ENCODE results near the gene NEIL1. TPM values are rescaled to one million over a fixed set of nuclear protein-coding genes. Genes with fewer than 3 reads are reported as not detected.

Gene NEIL1
- total and polyA plus RNA-seq, 2 donors (not counting 3 experiments of a cell fraction or from before 2014, with no cell fraction given) = 29.5 TPM

DNA sequence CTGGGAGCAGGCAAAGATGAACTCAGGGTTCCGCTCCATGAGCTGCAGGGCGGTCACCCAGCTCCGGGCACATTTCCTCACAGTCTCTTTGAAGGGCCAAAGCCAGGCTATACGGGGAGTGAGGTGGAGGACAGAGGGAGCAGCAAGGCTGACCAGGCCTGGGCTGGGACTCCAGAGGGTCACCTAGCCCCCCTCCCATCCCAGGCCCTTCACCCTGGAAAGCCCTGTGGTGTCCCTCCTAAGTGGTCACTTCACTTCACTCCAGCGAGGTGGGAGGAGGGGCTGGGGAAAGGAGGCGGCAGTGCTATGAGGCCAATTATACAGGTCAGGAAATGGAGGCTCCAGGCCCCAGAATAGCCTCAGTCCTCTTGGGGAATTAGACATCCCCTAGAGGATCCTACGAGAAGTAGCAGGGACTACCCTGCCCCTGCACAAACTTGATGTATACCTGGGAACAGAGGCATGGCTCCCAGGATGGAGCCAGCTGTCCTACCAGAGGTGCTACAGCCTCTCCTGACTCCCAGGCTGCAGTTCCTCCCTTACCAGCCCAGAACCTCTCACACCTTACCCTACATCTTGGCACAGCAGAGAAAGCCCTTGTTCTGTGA is 15.9 kb downstream of the NEIL1 start:
- no peaks in the 10 kb centered on the region for H4K20me1 ChIP-seq (replicated peaks; ENCODE audit: control insufficient read depth, extremely low read depth, insufficient read depth, low read length)
- H2AFZ ChIP-seq (ENCODE audit: low read depth, low read length) = no peak overlapping the region
- dilution Hi-C loops (cut with MboI; ENCODE audit: extremely low pct_ligation_motif_present, low sequenced_read_pairs) (no loop called here), intact Hi-C loops (cut with micrococcal nuclease) (loop anchor here (10.0 kb wide), 1 partner anchor 442 kb away; no protein-coding TSS in a partner anchor)
- H3K27ac ChIP-seq (ENCODE audit: insufficient read depth, low read depth, low read length) = no peak overlapping the region
- CTCF ChIA-PET = no interaction called here
- TF ChIP-seq FOS (IDR thresholded peaks at IDR 0.05; ENCODE audit: borderline replicate concordance, insufficient read depth, low read length) (no peak), EZH2 (IDR thresholded peaks at IDR 0.05; ENCODE audit: borderline replicate concordance, low read depth, low read length, severe bottlenecking) (no peak), GATA2 (IDR thresholded peaks at IDR 0.05; ENCODE audit: insufficient read depth, insufficient read length, low read depth, low read length) (no peak), POLR2A (IDR thresholded peaks at IDR 0.05; ENCODE audit: low read depth, low read length) (no peak), POLR2AphosphoS5 (IDR thresholded peaks at IDR 0.05; ENCODE audit: insufficient read depth, low read depth, low read length) (no peak), JUN (IDR thresholded peaks at IDR 0.05; ENCODE audit: borderline replicate concordance, insufficient read depth, insufficient read length, low read depth) (no peak), MYC (IDR thresholded peaks at IDR 0.05; ENCODE audit: low read depth, low read length) (no peak)
- TF ChIP-seq, protein P1, sequence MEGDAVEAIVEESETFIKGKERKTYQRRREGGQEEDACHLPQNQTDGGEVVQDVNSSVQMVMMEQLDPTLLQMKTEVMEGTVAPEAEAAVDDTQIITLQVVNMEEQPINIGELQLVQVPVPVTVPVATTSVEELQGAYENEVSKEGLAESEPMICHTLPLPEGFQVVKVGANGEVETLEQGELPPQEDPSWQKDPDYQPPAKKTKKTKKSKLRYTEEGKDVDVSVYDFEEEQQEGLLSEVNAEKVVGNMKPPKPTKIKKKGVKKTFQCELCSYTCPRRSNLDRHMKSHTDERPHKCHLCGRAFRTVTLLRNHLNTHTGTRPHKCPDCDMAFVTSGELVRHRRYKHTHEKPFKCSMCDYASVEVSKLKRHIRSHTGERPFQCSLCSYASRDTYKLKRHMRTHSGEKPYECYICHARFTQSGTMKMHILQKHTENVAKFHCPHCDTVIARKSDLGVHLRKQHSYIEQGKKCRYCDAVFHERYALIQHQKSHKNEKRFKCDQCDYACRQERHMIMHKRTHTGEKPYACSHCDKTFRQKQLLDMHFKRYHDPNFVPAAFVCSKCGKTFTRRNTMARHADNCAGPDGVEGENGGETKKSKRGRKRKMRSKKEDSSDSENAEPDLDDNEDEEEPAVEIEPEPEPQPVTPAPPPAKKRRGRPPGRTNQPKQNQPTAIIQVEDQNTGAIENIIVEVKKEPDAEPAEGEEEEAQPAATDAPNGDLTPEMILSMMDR (IDR thresholded peaks at IDR 0.05; ENCODE audit: extremely low read depth in 1 of 2, insufficient read depth in 1 of 2, low read depth in 1 of 2, low read length in 2 of 2) = no peak
- TF ChIP-seq, protein P2, sequence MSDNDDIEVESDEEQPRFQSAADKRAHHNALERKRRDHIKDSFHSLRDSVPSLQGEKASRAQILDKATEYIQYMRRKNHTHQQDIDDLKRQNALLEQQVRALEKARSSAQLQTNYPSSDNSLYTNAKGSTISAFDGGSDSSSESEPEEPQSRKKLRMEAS (IDR thresholded peaks at IDR 0.05; ENCODE audit: insufficient read depth, insufficient read length) = no peak
- no peak overlapping the region for H3K4me2 ChIP-seq (ENCODE audit: insufficient read depth, low read length)
- no peak overlapping the region for H3K4me3 ChIP-seq (replicated peaks in 1 of 3; ENCODE audit: insufficient read depth in 1 of 3, low read depth in 1 of 3, low read length in 3 of 3)
- H3K36me3 ChIP-seq (ENCODE audit: control insufficient read depth in 2 of 2, extremely low read depth in 1 of 2, insufficient read depth in 2 of 2, low read length in 2 of 2) = peaks cover 0 to 57% of the 10 kb centered on the region in 2 experiments
- no peak for DNase-seq (ENCODE audit: low read depth, low spot score)
- no peak overlapping the region for H3K9ac ChIP-seq (replicated peaks; ENCODE audit: extremely low read depth, insufficient read depth, low read length)
- POLR2A ChIA-PET = interaction anchor here (0.7 kb wide), 1 partner anchor 277 kb away, joined by 3 read pairs; the partner anchor contains the start of gene IMP3
- FAIRE-seq = peak; percentile 42
- no TSS peak for BruUV-seq (replicated peaks)
- H3K9me3 ChIP-seq (replicated peaks; ENCODE audit: control insufficient read depth, insufficient read depth, low read length) = no peaks in the 10 kb centered on the region
- H3K79me2 ChIP-seq (ENCODE audit: control insufficient read depth, insufficient read depth, low read length) = peaks cover 5% of the 10 kb centered on the region
- no peaks in the 10 kb centered on the region for H3K9me1 ChIP-seq (replicated peaks; ENCODE audit: control insufficient read depth, extremely low read depth, insufficient read depth, low read length)
- no peaks in the 10 kb centered on the region for H3K27me3 ChIP-seq (ENCODE audit: control insufficient read depth in 2 of 2, insufficient read depth in 2 of 2, low read length in 2 of 2)
- peaks cover 6% of the 10 kb centered on the region for H3K4me1 ChIP-seq (ENCODE audit: control insufficient read depth, extremely low read depth, insufficient read depth, low read length)

Data from endothelial cell of umbilical vein (primary cell).